ENCODE measurements around the gene SORCS3. TPM values are rescaled to one million over a fixed set of nuclear protein-coding genes. Genes with fewer than 3 reads are reported as not detected.

SORCS3 gene
- total and polyA plus RNA-seq, 4 donors, result 0.93 TPM; not detected in 3

DNA sequence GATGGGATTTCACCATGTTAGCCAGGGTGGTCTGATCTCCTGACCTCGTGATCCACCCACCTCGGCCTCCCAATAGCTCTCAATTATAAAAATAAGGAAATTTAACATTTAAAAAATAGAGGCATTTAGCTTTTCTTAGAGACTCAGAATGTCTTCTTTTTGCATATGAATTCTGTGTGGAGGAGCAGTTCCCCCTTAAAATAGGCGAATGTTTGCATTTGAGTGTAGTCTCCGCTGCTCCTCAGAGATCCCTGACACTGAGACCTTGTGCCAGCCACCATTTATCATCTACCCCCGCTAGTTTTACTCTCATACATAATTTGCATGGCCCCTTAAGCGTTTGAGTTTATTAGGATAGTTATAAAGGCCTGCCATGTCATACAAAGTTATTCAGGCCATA is 461.9 kb downstream of the SORCS3 start:
- TF ChIP-seq RAD21 (IDR thresholded peaks at IDR 0.05) (no peak), YY1 (IDR thresholded peaks at IDR 0.05) (no peak), HNF4A (conservative IDR thresholded peaks at IDR 0.05) (no peak), HNF4G (IDR thresholded peaks at IDR 0.05) (no peak), FOXA2 (IDR thresholded peaks at IDR 0.05) (no peak), RXRA (IDR thresholded peaks at IDR 0.05) (no peak), SP1 (IDR thresholded peaks at IDR 0.05) (no peak), JUND (IDR thresholded peaks at IDR 0.05) (no peak), NR2F2 (IDR thresholded peaks at IDR 0.05) (no peak), EGR1 (IDR thresholded peaks at IDR 0.05; ENCODE audit: low read depth in 2 of 2) (no peak), GABPA (IDR thresholded peaks at IDR 0.05 in 1 of 2, conservative IDR thresholded peaks at IDR 0.05 in 1 of 2) (no peak), TAF1 (conservative IDR thresholded peaks at IDR 0.05) (no peak), FOXA1 (IDR thresholded peaks at IDR 0.05) (no peak)
- TF ChIP-seq, protein P1, sequence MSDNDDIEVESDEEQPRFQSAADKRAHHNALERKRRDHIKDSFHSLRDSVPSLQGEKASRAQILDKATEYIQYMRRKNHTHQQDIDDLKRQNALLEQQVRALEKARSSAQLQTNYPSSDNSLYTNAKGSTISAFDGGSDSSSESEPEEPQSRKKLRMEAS (IDR thresholded peaks at IDR 0.05), result no peak
- TF ChIP-seq, protein P2, sequence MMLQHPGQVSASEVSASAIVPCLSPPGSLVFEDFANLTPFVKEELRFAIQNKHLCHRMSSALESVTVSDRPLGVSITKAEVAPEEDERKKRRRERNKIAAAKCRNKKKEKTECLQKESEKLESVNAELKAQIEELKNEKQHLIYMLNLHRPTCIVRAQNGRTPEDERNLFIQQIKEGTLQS (IDR thresholded peaks at IDR 0.05), result no peak
- TF ChIP-seq, protein P3, sequence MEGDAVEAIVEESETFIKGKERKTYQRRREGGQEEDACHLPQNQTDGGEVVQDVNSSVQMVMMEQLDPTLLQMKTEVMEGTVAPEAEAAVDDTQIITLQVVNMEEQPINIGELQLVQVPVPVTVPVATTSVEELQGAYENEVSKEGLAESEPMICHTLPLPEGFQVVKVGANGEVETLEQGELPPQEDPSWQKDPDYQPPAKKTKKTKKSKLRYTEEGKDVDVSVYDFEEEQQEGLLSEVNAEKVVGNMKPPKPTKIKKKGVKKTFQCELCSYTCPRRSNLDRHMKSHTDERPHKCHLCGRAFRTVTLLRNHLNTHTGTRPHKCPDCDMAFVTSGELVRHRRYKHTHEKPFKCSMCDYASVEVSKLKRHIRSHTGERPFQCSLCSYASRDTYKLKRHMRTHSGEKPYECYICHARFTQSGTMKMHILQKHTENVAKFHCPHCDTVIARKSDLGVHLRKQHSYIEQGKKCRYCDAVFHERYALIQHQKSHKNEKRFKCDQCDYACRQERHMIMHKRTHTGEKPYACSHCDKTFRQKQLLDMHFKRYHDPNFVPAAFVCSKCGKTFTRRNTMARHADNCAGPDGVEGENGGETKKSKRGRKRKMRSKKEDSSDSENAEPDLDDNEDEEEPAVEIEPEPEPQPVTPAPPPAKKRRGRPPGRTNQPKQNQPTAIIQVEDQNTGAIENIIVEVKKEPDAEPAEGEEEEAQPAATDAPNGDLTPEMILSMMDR (IDR thresholded peaks at IDR 0.05; ENCODE audit: low read depth, low read length, missing input control), result no peak
- TF ChIP-seq, protein P4, sequence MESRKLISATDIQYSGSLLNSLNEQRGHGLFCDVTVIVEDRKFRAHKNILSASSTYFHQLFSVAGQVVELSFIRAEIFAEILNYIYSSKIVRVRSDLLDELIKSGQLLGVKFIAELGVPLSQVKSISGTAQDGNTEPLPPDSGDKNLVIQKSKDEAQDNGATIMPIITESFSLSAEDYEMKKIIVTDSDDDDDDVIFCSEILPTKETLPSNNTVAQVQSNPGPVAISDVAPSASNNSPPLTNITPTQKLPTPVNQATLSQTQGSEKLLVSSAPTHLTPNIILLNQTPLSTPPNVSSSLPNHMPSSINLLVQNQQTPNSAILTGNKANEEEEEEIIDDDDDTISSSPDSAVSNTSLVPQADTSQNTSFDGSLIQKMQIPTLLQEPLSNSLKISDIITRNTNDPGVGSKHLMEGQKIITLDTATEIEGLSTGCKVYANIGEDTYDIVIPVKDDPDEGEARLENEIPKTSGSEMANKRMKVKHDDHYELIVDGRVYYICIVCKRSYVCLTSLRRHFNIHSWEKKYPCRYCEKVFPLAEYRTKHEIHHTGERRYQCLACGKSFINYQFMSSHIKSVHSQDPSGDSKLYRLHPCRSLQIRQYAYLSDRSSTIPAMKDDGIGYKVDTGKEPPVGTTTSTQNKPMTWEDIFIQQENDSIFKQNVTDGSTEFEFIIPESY (IDR thresholded peaks at IDR 0.05), result no peak
- TF ChIP-seq, protein P5, sequence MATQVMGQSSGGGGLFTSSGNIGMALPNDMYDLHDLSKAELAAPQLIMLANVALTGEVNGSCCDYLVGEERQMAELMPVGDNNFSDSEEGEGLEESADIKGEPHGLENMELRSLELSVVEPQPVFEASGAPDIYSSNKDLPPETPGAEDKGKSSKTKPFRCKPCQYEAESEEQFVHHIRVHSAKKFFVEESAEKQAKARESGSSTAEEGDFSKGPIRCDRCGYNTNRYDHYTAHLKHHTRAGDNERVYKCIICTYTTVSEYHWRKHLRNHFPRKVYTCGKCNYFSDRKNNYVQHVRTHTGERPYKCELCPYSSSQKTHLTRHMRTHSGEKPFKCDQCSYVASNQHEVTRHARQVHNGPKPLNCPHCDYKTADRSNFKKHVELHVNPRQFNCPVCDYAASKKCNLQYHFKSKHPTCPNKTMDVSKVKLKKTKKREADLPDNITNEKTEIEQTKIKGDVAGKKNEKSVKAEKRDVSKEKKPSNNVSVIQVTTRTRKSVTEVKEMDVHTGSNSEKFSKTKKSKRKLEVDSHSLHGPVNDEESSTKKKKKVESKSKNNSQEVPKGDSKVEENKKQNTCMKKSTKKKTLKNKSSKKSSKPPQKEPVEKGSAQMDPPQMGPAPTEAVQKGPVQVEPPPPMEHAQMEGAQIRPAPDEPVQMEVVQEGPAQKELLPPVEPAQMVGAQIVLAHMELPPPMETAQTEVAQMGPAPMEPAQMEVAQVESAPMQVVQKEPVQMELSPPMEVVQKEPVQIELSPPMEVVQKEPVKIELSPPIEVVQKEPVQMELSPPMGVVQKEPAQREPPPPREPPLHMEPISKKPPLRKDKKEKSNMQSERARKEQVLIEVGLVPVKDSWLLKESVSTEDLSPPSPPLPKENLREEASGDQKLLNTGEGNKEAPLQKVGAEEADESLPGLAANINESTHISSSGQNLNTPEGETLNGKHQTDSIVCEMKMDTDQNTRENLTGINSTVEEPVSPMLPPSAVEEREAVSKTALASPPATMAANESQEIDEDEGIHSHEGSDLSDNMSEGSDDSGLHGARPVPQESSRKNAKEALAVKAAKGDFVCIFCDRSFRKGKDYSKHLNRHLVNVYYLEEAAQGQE (IDR thresholded peaks at IDR 0.05), result no peak
- no peak overlapping the region for H3K4me3 ChIP-seq (ENCODE audit: low read depth in 1 of 3, low read length in 3 of 3)
- no peak overlapping the region for H3K9ac ChIP-seq (ENCODE audit: low read depth in 1 of 2, low read length in 2 of 2)
- DNase-seq (ENCODE audit: low spot score), result no peak
- no peaks in the 10 kb centered on the region for H3K27me3 ChIP-seq (ENCODE audit: control insufficient read depth in 4 of 4, insufficient read depth in 4 of 4, low read length in 3 of 4)
- no peak overlapping the region for H3K27ac ChIP-seq (ENCODE audit: low read depth in 1 of 2, low read length in 2 of 2)
- H3K4me1 ChIP-seq (ENCODE audit: control insufficient read depth in 4 of 4, insufficient read depth in 4 of 4, low read length in 3 of 4), result no peaks in the 10 kb centered on the region
- WGBS, result 67% methylated on average over 6 of the region's 6 CpGs
- H3K9me3 ChIP-seq (ENCODE audit: control insufficient read depth in 4 of 4, low read length in 3 of 4), result no peaks in the 10 kb centered on the region
- H3K36me3 ChIP-seq (ENCODE audit: control insufficient read depth in 4 of 4, insufficient read depth in 3 of 4, low read depth in 1 of 4, low read length in 3 of 4), result no peaks in the 10 kb centered on the region
